Upper lobe of left lung (tissue), 4 donors: Measurements from ENCODE around the gene PRKAR1B.

Experiments used
- CTCF ChIP-seq, 6 experiments: fragments of 450-650 bp in 4 of 6; fragments of 200-600 bp in 2 of 6; sonication (generic) in 2 of 6; IDR thresholded peaks; one replicate each; pipeline ENCODE4 v1.5.1; 2016 to 2019; ENCODE audit warnings: antibody characterized with exemption in 6 of 6
- POLR2A ChIP-seq, 4 donors: fragments of 450-650 bp; IDR thresholded peaks; one replicate each; pipeline ENCODE4 v1.5.1; 2016 to 2017; ENCODE audit warnings: antibody characterized with exemption in 4 of 4, mild to moderate bottlenecking in 2 of 4
- POLR2AphosphoS5 ChIP-seq, 2 donors: sonication (generic); formaldehyde crosslinking; IDR thresholded peaks; one replicate each; pipeline ENCODE4 v1.5.1; 2017; ENCODE audit warnings: antibody characterized with exemption in 2 of 2

GRCh38 chr7:714251-714671 is 12.8 kb downstream of the PRKAR1B start:
- TF ChIP-seq CTCF (IDR thresholded peaks at IDR 0.05) (no peak), POLR2AphosphoS5 (IDR thresholded peaks at IDR 0.05) (no peak), POLR2A (IDR thresholded peaks at IDR 0.05) (no peak)
